NOMO-1 treated with DMSO at 0.1 percent for 48 hours (cell line): ENCODE data around the gene FLOT1.

ENCODE experiments used
- DNase-seq: peaks from one replicate; lab custom pipeline; 2025; ENCODE audit not compliant: unreplicated experiment; lab: John Stamatoyannopoulos, UW

Gene FLOT1

GRCh38 chr6:30705620-30706019 lies 36.9 kb downstream of the FLOT1 start:
- no peak for DNase-seq

GRCh38 chr6:30703821-30704220 lies 38.7 kb downstream of the FLOT1 start:
- DNase-seq = no peak

DNA sequence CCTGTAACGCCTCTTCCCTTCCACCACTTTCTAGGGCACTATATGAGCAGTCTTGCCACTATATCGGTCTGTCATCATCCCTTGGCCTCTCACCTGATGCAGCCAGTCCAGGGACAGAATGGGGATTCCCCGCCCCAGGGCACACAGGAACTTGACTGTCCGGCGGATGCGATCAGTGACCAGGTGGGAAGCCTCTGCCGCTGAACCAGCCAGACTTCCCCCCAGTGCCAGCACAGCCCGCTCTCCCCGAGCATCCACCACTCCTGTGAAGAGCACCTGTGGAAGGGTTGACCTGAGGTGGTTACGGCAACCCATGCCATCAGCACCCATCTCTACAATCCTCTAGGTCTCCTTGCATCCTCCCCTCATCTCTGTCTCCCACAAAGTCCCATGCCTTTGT lies 39.5 kb downstream of the FLOT1 start:
- no peak for DNase-seq

DNA sequence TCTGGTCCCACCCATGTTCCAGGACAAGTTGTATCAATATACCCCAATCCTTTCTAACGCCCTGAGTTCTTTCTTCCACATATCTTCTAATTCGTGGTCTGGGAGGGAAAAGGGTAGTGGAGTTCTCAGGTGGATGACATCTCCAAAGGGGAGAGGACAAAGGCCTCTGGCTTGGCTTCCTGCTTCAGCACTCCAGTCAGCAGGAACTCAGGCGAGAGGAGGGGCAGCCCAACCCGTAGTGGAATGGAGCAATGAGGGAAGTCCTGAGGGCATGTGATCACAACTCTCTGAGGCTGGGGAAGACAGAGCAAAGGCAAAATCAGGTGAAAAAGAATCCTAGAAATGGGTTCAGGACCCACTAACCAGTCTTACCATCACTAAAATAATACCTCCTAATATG lies 42.1 kb downstream of the FLOT1 start:
- DNase-seq = no peak

DNA sequence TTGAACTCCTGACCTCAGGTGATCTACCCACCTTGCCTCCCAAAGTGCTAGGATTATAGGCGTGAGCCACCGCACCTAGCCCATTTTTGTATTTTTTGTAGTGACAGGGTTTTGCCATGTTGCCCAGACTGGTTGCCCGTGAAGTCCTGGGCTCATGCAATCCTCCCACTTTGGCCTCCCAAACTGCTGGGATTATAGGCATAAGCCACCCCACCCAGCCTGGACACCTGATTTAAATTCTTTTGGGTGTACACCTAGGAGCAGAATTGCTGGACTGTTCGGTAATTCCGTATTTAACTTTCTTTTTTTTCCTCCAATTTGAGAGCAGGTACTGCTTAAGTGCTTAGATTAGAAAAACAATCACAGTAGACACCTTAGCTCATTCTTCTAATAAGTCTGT lies 46.1 kb downstream of the FLOT1 start:
- no peak for DNase-seq

DNA sequence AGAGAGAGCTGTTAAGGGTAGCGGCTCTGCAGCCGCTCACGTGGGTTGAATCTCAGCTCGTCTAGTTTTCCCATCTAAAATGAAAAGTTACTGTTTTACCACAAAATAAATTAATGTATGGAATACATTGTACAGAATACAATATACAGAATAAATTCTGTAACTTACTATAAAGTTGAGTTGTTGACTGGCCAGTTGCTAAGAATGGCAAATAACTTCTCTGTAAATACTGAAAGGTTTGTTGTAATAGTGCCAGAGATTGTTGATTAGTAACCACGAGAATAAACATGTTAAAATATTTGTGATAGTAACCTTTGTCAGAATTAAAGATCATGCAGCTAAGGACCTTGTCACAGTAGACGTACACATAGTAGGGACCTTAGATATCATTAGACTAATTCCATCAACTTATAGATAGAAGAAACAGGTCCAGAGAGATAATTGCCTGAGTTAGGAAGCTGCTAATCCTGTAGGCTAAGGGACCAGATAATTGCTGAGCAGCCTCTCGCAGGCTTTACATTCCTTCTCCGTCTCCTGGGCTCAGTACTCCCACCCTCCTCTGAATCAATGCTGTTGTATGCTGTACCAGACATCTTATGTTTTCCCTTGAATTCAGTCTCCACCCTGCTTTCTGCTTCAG lies 51.2 kb downstream of the FLOT1 start:
- DNase-seq = no peak

GRCh38 chr6:30690403-30691207 lies 51.9 kb downstream of the FLOT1 start, which contains the start of gene NRM:
TSS of gene NRM (minus strand) at chr6:30690984. CDS start at chr6:30690974, 10 bp downstream.
- DNase-seq = peak; percentile 78

- no peak for DNase-seq
Measured at GRCh38 chr6:30689985-30690384, 52.5 kb downstream of the FLOT1 start.

DNA sequence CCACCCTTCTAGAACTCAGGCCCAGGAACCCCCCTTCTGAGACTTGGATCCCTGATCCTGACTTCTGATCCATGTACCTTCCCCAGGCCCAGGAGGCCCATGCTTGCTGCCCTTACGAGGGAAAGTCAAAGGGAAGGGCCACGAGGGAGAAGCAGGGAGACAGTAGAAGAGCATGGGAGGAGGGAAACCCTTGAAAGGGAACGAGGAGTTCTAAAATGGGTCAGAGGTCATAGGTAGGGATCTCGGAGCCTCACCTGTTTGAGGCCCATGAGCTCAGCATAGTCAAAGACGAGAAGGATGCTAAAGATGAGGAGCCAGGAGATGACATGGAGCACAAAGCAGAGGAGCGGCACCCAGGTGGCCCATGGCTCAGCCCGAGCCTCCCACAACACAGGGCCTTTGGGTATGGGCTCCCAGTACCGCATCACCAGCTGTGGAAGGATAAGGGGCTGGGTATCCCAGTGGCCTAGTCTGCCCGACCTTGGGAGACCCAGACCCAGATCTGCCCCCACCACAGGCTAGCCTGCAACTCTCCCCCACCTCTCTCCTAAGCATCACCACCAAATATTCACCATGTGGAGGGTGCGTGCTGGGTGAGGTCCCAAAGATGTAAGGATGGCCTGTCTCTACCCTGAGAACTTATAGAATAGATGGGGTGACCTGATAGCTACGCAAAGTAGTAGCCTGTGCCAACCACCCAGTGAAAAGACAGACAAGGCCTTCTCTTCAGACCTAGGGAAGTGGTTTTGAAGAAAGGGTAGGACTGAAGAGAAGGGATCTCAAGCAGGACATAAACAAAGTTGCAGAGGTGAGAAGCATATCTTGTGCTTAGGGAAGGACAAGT lies 53.2 kb downstream of the FLOT1 start:
- no peak for DNase-seq

- DNase-seq = no peak
Measured at GRCh38 chr6:30688569-30688968, 53.9 kb downstream of the FLOT1 start.

- DNase-seq = no peak
Measured at GRCh38 chr6:30687659-30688431, 54.6 kb downstream of the FLOT1 start.

- peak; percentile 88 for DNase-seq
Measured at GRCh38 chr6:30686908-30687658, 55.4 kb downstream of the FLOT1 start.

GRCh38 chr6:30686009-30686907 lies 56.2 kb downstream of the FLOT1 start, which contains the start of gene PPP1R18:
TSS of gene PPP1R18 (minus strand) at chr6:30686645. CDS start at chr6:30686018, 627 bp downstream.
- DNase-seq = peak; percentile 42

DNA sequence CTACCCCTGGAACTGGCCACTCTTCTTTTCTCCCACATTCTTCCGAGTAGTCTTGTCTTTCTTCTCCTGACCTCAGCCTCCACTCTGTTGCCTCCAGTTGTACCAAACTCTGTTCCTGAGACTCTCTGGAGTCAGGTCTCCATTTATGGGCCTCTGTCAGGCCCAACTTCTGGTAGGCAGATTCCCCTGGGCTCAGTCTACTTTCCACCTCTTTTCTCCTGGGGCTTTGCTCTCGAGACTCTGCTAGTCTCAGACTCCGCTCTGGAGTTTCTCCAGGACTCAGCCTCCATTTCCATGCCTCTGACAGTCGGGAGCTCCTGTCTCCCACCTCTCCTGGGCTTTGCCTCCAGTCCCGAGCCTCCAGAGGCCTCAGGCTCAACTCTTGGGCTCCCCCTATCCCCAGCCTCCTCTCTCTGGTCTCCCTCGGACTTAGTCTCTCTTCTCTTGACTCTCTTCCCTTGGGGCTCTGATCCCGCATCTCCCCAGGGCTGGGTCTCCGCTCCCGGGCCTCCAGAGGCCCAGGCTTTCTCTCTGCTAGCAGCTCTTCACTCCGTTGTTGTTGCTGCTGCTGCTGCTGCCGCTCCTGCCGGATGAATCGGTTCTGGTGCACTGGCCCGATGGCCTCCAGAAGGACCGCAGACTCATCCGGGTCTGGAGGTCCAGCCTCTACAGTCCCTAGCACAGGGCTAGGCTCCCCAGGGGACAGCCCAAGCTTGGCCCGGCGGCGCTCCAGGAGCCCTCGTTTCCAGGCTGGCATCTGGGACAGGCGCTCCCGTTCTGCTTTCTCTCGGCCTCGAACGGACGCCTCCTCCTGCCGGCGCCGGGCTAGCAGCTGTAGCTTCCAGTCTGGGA lies 57.1 kb downstream of the FLOT1 start:
- peak; percentile 43 for DNase-seq

GRCh38 chr6:30684386-30685156 lies 57.9 kb downstream of the FLOT1 start:
- DNase-seq = peak; percentile 64

DNA sequence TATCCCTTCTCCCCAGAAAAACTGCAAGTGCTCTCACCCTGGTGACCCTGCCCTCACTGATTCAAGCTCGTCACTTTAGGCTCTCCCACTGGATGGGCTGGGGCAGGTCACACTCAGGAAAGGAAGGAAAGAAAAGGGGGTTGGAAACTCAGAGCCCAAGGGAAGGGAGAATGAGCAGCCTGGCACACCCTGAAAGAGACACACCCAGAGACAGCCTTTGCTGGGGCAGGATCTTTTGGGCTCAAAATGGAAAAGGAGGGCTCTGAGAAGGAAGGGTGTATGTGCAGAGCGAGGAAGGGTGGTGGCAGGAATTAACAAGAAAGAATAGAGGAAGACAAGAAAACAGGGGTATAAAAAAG lies 58.5 kb downstream of the FLOT1 start:
- no peak for DNase-seq

GRCh38 chr6:30683183-30683979 lies 59.1 kb downstream of the FLOT1 start:
- DNase-seq = no peak
